Measurements from ENCODE around the gene DCST1. TPM values are rescaled to one million over a fixed set of nuclear protein-coding genes. Genes with fewer than 3 reads are reported as not detected.

DCST1 gene
- total RNA-seq, 1 experiment from 2014 or later = 0.32 TPM

- BruUV-seq (replicated peaks) = no TSS peak
- Histone ChIP-seq H3K4me3 (replicated peaks in 1 of 2; ENCODE audit: low read depth in 1 of 2, low read length in 2 of 2) (no peak overlapping the region), H2AFZ (ENCODE audit: low read depth, low read length, poor library complexity, severe bottlenecking) (no peak overlapping the region), H3K27me3 (ENCODE audit: insufficient read depth, low read length) (no peaks in the 10 kb centered on the region), H3K4me2 (ENCODE audit: low read length) (no peak overlapping the region), H4K20me1 (ENCODE audit: insufficient read depth) (no peaks in the 10 kb centered on the region), H3K9me2 (ENCODE audit: insufficient read depth) (no peaks in the 10 kb centered on the region), H3K79me2 (ENCODE audit: insufficient read depth, low read length) (peaks cover 86% of the 10 kb centered on the region), H3K4me1 (ENCODE audit: control insufficient read depth in 1 of 2, insufficient read depth in 2 of 2, low read length in 2 of 2) (peaks cover 18 to 69% of the 10 kb centered on the region in 2 experiments), H3K36me3 (ENCODE audit: control insufficient read depth in 1 of 2, insufficient read depth in 2 of 2, low read length in 2 of 2) (peaks cover 0 to 7% of the 10 kb centered on the region in 2 experiments; a peak in 2 of 4 replicates), H3K27ac (ENCODE audit: low read depth, low read length) (peak overlapping the region; percentile 13; the same call in 1 of the 2 replicates), H3K9me3 (ENCODE audit: control insufficient read depth in 1 of 2, insufficient read depth in 1 of 2, low read depth in 1 of 2, low read length in 2 of 2) (no peaks in the 10 kb centered on the region), H3K9ac (ENCODE audit: low read length) (no peak overlapping the region)
- ChIA-PET RAD21 (ENCODE audit: low non-redundant PET in 1 of 2, low total read pairs in 2 of 2, uncharacterized antibody in 2 of 2, unreplicated experiment in 2 of 2) (no interaction called here), CTCF (interaction anchor here (2.3 kb wide), 1 partner anchor 11 kb away, joined by 11 read pairs; no protein-coding TSS in a partner anchor), POLR2A (interaction anchor here (1.0 kb wide), 1 partner anchor 10 kb away, joined by 3 read pairs; no protein-coding TSS in a partner anchor)
- ATAC-seq (no peak), DNase-seq (ENCODE audit: low read depth, low spot score) (no peak)
- TF ChIP-seq ZFX (IDR thresholded peaks at IDR 0.05) (no peak), ELF1 (IDR thresholded peaks at IDR 0.05; ENCODE audit: borderline replicate concordance, low read depth) (no peak), TCF7L2 (IDR thresholded peaks at IDR 0.05; ENCODE audit: borderline replicate concordance, extremely low read depth, insufficient read depth, insufficient read length) (no peak), EGR1 (IDR thresholded peaks at IDR 0.05; ENCODE audit: low read depth) (no peak), SRF (IDR thresholded peaks at IDR 0.05; ENCODE audit: low read depth) (no peak), POLR2AphosphoS5 (IDR thresholded peaks at IDR 0.05; ENCODE audit: low read depth, low read length) (no peak), CBX3 (IDR thresholded peaks at IDR 0.05; ENCODE audit: low read depth) (no peak), CEBPB (IDR thresholded peaks at IDR 0.05; ENCODE audit: low read depth) (no peak), RAD21 (IDR thresholded peaks at IDR 0.05; ENCODE audit: low read depth) (no peak), SIN3A (IDR thresholded peaks at IDR 0.05; ENCODE audit: low read depth) (no peak), JUND (IDR thresholded peaks at IDR 0.05) (no peak), YY1 (IDR thresholded peaks at IDR 0.05; ENCODE audit: extremely low read depth, insufficient replicate concordance, low read depth, low read length) (no peak)
- TF ChIP-seq, protein P1, sequence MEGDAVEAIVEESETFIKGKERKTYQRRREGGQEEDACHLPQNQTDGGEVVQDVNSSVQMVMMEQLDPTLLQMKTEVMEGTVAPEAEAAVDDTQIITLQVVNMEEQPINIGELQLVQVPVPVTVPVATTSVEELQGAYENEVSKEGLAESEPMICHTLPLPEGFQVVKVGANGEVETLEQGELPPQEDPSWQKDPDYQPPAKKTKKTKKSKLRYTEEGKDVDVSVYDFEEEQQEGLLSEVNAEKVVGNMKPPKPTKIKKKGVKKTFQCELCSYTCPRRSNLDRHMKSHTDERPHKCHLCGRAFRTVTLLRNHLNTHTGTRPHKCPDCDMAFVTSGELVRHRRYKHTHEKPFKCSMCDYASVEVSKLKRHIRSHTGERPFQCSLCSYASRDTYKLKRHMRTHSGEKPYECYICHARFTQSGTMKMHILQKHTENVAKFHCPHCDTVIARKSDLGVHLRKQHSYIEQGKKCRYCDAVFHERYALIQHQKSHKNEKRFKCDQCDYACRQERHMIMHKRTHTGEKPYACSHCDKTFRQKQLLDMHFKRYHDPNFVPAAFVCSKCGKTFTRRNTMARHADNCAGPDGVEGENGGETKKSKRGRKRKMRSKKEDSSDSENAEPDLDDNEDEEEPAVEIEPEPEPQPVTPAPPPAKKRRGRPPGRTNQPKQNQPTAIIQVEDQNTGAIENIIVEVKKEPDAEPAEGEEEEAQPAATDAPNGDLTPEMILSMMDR (IDR thresholded peaks at IDR 0.05 in 2 of 3, conservative IDR thresholded peaks at IDR 0.05 in 1 of 3; ENCODE audit: borderline replicate concordance in 1 of 3, insufficient read depth in 1 of 3, low read depth in 2 of 3, low read length in 2 of 3) = no peak
- TF ChIP-seq, protein P2, sequence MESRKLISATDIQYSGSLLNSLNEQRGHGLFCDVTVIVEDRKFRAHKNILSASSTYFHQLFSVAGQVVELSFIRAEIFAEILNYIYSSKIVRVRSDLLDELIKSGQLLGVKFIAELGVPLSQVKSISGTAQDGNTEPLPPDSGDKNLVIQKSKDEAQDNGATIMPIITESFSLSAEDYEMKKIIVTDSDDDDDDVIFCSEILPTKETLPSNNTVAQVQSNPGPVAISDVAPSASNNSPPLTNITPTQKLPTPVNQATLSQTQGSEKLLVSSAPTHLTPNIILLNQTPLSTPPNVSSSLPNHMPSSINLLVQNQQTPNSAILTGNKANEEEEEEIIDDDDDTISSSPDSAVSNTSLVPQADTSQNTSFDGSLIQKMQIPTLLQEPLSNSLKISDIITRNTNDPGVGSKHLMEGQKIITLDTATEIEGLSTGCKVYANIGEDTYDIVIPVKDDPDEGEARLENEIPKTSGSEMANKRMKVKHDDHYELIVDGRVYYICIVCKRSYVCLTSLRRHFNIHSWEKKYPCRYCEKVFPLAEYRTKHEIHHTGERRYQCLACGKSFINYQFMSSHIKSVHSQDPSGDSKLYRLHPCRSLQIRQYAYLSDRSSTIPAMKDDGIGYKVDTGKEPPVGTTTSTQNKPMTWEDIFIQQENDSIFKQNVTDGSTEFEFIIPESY (IDR thresholded peaks at IDR 0.05; ENCODE audit: extremely low read depth, insufficient replicate concordance, low read length) = no peak
- TF ChIP-seq, protein P3, sequence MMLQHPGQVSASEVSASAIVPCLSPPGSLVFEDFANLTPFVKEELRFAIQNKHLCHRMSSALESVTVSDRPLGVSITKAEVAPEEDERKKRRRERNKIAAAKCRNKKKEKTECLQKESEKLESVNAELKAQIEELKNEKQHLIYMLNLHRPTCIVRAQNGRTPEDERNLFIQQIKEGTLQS (IDR thresholded peaks at IDR 0.05) = no peak
- intact Hi-C loops (cut with micrococcal nuclease) = no loop called here
Observed at GRCh38 chr1:155006601-155007101, 27.0 kb upstream of the DCST1 start.
